Right hindlimb (tissue), 1 donor: ENCODE results near the gene CAPN14.

Experiments
- DNase-seq: peaks from one replicate; pipeline ENCODE4 v3.0.0-alpha.2; 2018

CAPN14 gene, protein sequence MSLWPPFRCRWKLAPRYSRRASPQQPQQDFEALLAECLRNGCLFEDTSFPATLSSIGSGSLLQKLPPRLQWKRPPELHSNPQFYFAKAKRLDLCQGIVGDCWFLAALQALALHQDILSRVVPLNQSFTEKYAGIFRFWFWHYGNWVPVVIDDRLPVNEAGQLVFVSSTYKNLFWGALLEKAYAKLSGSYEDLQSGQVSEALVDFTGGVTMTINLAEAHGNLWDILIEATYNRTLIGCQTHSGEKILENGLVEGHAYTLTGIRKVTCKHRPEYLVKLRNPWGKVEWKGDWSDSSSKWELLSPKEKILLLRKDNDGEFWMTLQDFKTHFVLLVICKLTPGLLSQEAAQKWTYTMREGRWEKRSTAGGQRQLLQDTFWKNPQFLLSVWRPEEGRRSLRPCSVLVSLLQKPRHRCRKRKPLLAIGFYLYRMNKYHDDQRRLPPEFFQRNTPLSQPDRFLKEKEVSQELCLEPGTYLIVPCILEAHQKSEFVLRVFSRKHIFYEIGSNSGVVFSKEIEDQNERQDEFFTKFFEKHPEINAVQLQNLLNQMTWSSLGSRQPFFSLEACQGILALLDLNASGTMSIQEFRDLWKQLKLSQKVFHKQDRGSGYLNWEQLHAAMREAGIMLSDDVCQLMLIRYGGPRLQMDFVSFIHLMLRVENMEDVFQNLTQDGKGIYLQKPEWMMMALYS

GRCh38 chr2:31217465-31218200 lies at the start of gene CAPN14:
TSS of gene CAPN14 (minus strand) at chr2:31217515. CDS start at chr2:31205447, 12,068 bp downstream.
- no peak for DNase-seq

DNA sequence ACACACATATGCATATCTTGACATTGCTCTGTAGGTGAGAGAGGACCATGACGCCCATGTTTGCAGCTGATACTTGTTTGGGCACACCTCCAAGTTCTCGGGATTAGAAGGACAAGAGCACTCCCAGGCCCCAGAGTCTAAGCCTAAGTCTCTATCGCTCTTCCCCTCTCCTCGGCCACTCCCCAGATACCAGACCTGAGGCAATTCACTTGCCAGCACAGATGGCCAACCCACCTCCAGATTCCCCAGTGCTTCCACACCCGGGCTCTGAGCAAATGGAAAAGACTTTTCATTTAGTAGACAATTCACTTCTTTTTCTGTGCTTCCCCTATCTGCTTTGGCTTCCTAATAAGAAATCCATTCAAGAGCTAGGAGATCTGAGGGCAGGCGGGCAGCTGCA lies 49.5 kb upstream of the CAPN14 start:
- DNase-seq = no peak

DNA sequence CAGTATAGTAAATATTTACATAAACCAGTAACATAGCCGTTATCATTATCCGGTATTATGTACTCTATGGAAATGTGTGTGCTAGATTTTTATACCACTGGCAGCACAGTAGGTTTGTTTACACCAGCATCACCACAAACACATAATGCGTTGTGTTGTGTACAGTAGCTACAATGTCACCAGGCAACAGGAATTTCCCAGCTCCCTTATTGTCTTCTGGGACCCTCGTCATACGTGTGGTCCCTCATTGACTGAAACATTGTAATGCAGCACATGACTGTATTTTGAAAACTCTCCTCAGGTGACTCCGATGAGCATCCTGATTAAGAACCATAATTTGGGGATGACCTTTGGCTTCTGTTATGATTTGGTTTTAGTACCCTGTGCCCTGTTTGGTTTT lies 47.9 kb upstream of the CAPN14 start:
- DNase-seq = no peak

- DNase-seq = no peak
Measured at GRCh38 chr2:31263636-31264190, 46.4 kb upstream of the CAPN14 start.

DNA sequence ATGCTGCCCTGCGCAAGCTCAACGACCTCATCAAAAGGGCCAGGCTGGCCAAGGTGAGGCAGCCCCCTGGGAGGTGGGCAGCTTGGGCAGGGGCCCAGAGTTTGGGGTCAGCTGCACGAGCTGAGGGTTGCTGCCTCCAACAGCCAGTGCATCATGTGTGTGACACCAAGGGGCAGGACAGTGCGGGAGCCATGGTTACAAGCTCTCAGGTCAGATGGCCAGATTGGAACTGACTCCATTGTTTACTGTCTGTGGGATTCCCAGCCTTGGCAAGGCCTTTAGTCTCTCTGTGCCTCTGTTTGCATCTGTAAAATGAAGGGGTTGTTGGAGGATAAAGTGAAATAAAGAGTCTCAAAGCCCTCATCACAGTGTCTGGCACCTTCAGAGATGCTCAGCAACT lies 43.6 kb upstream of the CAPN14 start:
- DNase-seq = no peak

DNA sequence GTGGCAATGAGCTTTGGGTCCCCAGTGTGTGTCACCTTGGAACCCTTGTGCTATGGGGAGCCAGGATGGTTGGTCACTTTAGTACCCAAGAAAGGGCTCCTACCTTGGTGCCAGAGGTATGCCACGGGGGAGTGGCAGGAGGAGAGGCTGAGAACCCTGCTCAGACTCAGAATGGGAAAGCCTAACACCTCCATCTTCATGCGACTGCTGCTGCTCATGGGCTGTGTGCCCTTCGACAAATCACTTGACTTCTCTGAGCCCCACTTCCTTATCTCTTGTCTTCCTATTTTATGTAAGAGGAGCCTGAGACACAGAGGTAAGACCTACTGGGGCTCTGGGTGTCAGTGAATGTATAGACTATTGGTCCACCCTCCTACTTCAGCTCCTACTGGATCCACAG lies 41.8 kb upstream of the CAPN14 start:
- no peak for DNase-seq

DNA sequence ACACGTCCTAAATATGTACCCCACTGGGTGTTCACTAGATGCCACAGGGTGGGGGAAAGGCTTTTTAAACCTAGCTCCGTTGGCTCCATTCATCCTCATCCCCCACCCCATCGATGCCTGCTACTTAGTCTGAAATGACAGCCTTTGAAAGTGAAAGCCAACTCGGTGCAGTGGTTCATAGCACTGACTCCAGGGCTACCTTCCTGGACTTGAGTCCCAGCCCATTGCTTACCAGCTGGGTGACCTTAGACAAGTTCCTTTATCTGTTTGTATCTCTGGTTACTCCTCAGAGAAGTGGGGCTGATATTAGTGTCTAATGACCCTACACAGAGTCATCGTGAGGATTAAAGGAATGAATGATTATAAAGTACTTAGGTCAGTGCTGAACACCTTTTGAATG lies 41.0 kb upstream of the CAPN14 start:
- no peak for DNase-seq

DNA sequence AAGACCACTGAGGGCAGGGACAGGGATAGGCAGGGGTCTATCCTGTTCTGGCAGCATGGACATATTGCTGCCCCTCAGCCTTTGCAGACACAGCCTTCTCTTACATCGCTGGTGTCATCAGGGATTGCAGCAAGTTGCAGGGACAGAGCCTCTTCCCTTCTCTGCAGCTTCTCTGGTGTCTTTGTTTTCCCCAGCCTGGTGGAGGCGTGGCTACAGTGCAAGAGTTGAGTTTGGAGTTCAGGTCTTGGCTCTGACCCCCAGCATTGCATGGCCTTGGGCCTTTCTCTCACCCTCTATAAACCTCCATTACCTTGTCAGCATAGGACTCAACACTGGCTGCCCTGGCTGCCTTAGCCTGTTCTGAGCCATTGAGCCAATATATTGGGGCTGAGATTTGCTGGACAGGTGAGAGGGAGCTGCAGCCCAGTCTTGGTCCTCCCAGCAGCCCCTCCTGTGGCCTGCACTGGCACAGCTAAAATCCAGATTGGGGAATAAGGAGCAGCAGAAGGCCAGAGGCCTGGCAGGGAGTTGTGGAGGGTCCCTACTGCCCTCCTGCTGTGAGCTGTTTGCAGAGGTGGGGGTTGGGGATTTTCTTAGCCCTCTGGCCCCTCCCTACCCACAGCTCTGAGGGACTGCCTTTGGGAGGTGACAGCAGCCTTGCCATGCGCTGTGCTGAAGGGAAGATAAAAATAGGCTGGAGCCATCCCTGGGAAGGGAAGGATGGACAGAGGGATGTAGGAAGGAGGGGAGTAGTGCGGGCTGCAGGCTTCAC lies 39.5 kb upstream of the CAPN14 start:
- DNase-seq = no peak

DNA sequence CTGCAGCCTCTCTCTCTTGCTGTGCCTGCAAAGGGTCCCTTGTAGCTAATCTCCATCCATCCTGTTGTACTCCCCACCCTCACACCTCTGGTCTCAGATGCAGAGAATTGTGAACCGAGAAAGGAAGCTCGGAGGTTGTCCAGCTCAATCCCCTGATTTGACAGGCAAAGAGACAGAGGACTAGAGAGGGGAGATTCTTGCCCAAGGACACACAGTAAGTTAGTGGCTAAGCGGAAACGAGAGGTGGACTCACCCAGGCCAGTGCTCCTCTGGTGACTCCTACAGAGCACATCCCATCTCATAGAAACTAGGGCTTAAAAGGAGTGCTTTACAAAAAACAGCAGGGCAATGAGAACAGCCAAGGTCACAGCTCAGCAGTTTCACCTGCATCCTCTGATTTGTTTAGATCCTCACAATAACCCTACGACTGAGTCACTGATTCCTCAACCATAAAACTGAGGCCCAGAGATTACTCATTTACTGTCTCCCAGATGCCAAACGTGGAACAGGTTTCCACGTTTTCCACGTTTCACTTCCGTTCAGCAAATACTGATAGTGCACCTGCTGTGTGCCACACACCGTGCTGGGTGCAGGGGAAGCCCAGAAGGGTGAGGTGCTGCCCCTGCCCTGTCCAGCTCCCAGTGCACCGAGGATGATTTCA lies 38.7 kb upstream of the CAPN14 start:
- DNase-seq = no peak

DNA sequence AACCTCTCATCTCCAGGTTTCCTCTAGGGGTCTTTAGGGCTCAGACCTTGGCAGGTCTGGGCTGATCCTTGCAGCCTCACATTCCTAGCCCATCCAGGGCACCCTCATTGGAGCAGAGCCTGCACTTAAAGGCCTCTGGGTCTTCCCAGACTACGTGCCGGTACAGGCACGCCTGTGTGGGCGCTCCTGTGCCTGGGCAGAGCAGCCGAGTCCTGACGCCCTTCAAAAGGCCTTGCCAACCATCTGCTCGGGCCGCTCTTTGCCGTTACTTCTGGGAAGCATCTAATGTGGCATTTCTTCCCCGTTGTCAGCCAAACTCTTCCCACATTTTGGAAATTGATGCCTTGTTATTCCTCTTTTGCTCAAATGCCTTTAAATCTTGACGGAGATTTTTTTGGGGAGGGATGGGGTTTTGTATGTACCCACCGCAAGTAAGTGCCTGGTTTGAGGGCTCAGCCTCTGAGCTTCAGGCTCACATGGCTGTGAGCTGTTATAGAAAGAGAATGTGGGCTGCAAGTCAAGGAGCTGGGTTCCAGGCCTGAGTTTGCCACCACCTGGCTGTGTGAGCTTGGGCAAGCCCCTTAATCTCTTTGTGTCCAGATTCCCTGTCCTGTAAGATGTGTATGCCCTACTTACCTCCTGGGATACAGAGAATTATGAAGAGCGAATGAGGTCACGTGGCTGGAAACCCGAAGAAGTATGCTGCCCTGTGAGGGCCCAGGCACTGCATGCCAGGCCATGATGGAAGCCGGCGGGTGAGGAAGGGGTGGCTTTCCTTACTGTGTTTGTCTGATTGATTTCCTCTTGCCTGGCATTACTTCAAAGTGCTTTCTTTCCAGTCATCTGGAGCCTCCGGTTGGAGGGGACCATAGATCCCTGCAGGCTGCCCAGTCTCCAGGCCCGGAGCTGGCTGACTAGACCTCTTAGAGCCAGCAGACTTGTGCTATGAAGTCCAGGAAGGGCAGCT lies 37.2 kb upstream of the CAPN14 start:
- no peak for DNase-seq

DNA sequence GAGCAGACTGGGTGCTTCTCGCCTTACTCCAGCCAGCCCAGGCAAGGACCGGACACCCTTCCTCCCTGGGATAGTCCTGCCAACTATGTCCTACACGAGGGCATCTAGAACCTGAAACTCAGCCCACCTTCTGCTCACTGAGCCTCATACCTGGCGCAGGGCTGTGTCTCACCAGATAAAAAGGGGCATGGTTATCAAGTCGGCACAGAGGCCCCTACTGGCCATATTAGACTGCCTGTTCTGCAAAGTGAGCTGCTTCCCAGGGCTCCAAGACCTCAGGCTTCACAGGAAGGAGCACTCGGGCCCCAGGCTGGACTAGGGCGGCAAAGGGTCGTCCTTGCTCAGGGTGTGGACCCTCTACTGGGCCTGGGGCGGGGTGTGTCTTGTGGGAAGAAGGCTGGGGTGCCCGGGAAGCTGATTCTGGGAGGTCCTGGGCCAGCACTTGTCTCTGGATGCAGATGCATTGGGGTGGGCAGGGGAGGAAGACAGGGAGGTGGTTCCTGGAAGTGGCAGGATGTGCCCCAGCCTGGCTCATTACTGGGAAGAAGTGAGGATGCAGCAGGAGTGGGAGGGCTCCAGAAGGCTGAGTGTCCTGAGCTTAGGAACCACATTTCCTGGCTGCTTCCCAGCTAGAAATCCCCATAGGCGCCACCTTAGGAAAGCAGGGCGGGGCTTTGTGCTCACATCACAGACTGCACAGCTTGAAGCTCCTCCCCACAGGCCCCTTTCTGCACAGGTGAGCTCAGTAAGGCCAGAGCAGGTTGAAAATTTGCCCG lies 36.2 kb upstream of the CAPN14 start:
- DNase-seq = no peak

- DNase-seq = no peak
Measured at GRCh38 chr2:31251851-31252250, 34.5 kb upstream of the CAPN14 start.

DNA sequence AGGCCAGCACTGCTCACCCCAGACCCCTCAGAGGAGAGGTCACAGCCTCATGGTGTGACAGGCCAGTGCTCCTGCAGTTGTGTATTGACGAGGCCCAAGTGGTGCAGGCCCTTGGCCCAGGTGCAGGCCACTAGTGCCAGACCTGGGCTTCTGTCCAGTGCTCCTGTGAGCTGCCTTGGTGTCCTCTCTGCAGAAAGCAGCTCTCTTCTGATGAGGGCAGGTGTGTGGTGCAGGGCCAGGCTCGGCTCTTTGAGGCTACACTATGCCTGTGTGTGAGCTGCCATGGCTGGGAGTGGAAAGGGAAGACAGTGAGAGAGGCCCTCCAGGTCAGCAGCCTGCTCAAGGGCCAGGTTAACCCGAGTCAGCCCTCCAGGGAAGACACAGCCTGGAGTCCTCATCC lies 33.7 kb upstream of the CAPN14 start:
- DNase-seq = no peak

DNA sequence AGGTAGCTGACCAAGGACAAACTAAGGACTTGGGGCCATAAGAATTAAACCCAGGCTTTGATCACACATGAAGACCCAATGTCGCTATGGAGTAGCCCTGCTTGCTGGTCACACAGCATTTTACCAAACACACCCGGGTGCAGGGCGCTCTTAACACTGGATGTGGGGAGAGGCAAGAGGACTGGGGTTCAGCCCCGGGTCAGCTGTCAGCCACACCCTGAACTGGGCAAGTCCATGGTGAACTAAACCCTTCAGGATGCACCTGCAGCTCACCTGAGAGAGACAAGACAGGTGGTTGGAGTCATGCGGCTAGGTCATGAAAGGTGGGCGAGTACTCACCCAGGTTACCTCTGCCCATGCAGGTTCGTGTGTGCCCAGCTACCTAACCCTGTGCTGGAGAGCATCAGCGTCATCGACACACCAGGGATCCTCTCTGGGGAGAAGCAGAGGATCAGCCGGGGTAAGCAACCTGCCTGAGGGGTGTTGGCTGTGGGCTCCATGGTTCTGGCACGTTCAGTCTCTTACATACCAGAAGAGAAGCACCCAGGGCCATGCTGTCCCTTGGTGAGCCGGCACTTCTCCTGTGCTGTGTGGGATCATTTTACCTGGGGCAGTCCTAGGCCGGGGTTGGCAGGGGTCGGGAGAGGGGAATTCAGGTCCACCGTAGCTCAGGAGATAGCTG lies 31.8 kb upstream of the CAPN14 start:
- DNase-seq = no peak

DNA sequence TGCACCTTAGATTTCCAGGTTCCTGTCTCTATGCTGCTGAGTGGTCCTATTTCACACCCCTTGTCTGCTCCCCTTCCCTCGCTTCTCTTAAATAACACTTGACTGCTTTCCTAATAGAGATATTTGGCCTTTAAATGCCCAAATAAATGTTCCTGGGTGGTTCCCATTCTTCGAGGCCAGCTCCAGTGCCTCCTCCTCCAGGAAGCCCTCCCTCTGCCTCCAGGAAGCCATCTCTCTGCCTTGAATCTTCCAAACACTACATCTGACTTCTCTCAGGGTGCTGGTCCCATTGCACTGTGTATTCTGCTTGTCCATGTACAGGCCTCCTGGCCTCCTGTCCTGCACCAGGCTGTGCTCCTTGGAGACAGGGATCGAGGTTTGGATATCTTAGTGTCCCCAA lies 30.8 kb upstream of the CAPN14 start:
- no peak for DNase-seq

- DNase-seq = no peak
Measured at GRCh38 chr2:31247711-31248110, 30.4 kb upstream of the CAPN14 start.

- no peak for DNase-seq
Measured at GRCh38 chr2:31246184-31246852, 29.0 kb upstream of the CAPN14 start.

- no peak for DNase-seq
Measured at GRCh38 chr2:31244101-31244500, 26.8 kb upstream of the CAPN14 start.

DNA sequence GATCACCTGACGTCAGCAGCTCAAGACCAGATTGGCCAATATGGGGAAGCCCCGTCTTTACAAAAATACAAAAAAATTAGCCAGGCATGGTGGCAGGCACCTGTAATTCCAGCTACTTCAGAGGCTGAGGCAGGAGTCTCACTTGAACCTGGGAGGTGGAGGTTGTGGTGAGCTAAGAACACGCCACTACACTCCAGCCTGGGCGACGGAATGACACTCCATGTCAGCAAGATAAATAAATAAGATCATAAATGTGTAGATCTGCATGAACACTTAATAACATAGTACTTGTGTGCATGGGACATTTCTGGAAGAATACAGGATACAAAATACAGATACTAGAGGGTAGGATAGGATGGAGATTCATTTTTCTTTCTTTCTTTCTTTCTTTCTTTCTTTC lies 25.7 kb upstream of the CAPN14 start:
- no peak for DNase-seq
